SHP77 treated with DMSO at 0.1 percent for 48 hours (cell line): ENCODE measurements around the gene TNNI3K.

ENCODE experiments used
- DNase-seq: peaks from one replicate; lab custom pipeline; 2025; lab: John Stamatoyannopoulos, UW

Gene TNNI3K

DNA sequence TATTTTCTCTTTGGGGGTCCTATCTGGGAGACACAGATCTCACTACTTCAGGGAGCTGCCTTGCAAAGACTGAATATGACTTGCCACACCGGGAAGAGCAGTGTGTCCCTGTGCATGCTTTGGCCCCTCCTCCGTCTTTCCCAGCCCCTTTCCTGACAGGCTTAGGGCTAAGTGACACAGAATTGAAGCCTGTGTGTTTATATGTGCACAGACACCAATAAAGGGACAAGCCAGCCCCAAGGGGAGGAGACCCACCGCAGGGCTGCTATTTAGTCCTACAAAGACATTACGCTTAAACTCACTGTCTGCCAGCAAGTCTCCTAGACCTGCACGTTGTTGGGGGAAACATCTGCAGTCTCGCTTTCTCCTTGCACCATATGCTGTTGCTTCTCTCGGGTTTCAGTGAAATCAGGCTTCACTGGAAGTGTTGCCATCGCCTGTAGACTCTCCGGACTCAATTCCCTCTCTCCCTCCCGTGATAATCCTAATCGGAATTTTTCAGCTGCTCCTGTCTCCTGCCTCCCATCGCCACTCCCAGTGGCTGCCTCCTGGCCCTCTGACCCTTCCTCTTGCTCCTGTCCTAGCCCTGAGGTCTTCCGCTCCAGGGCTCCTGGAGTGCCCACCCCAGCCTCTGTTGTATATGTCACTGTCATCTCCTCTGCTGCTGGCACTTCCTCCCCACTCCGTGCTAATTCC, 335.8 kb downstream of the TNNI3K start:
- peak; percentile 16 for DNase-seq

DNA sequence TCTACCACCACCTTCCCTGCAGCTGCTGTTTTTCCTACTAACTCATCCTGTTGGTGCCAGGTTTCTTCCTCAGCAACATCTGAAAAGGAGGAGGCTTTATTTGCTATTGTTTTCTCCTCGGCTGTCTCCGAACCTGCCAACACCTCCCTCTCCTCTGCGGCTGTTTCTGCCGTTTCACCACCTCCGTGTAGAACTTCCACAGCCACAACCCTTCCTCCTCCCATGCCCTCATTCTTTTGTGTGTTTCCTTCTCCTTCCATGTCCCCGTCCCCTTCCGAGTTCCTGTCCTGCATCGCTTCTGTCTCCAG, 336.3 kb downstream of the TNNI3K start:
- DNase-seq = no peak

DNA sequence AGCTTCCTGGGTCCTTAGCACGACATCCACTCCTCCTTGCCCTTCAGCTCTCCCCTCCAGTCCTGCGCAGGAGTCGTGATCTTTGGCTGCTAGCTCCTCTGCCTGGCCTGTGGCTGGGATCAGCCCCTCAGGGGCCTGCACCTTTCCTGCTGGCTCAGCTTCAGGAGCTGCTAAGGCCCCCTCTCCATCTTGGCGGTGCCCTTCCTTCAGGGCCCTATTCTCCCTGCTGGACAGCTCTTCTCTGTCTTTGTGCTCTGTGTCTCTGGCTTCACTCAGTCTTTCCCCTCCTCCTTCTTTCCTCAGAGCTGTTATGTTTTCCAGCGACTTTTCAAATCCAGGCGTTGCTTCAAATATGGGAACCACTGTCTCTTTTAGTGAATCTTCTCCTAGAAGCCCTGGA, 336.7 kb downstream of the TNNI3K start:
- no peak for DNase-seq

GRCh38 chr1:74578101-74578500, 342.9 kb downstream of the TNNI3K start:
- no peak for DNase-seq

DNA sequence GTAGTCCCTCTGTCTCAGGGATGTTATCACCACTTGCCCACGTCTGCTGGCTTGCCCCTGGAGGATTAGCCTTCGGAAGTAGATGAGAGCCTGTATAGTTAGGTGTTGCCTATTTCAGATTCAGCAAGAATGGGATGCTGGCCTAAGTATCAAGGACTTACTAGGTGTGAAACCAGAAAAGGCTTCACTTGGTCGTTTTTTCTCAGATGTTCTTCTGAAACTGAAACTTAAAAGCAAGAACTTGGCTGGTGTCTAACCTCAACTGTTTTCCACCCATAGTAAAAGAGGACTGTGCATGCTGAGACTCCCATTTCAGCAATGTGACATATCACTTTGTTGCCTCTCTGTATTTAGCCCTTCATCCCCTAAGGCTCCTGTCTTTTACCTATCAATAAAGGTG, 344.2 kb downstream of the TNNI3K start:
- DNase-seq = no peak

GRCh38 chr1:74583397-74583796, 348.2 kb downstream of the TNNI3K start:
- no peak for DNase-seq

- no peak for DNase-seq
These were observed 349.0 kb downstream of the TNNI3K start for GRCh38 chr1:74584185-74584584.

DNA sequence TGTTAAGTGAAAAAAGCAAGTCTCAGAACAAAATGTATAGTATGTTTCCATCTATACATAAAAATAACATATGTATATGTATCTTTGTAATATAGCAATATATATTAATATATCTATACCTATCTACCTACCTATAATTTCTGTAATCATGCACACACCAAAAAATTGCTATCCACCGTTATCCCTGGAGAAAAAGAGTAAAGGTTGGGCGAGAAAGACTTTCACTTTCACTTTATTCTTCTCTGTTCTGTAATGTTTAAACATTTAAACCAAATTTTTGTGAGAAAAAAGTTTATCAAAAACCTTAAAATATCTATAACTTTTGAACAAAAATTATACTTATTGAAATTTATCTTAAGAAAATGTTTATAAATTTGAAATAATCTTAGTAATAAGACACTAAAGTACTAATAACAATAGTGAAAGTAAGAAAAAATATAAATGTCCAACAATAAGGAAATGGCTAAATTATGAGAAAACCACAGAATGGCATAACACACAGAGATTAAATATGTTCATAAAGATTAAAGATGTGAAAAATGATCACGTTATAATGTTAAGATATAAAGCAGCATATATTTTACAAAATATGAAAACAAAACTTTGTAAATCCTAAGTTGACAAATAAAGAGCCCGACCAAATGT, 351.2 kb downstream of the TNNI3K start:
- no peak for DNase-seq

DNA sequence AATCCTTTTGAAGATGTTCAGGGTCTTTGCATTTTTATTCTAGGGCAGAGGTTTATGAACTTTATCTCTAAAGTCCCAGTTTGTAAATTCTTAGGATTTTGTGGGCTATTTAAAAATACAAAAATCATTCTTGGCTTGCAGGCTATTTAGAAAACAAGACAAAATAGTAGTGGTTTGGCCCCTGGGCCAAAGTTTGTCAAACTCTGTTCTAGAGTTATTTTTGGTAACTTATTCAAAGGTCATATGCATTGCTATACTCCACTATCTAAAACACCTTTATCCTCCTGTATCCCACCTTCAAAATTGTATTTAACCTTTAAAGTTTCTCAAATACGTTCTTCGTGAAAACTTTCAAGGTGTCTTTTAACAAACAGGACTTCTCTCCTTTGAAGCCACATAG, 352.7 kb downstream of the TNNI3K start:
- no peak for DNase-seq

GRCh38 chr1:74590288-74590687, 355.1 kb downstream of the TNNI3K start:
- no peak for DNase-seq

DNA sequence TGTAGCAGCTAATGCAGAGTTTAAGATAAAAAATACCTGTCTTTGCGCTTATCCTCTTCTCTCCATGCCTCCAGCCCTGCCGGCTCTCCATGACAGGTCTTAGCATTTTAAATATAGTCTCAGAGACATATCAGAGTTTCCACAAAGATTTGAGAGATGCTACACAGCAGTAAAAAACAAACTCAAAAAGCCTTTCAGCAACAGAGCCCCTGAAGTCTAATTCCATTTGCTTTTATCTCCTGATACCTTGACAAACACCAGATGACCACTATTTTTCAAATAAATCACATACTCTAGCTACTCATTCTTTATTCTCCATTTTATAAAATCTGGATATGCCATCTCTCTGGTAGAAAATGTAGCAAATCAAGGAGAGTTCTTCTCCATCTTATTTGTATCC, 356.8 kb downstream of the TNNI3K start:
- no peak for DNase-seq

DNA sequence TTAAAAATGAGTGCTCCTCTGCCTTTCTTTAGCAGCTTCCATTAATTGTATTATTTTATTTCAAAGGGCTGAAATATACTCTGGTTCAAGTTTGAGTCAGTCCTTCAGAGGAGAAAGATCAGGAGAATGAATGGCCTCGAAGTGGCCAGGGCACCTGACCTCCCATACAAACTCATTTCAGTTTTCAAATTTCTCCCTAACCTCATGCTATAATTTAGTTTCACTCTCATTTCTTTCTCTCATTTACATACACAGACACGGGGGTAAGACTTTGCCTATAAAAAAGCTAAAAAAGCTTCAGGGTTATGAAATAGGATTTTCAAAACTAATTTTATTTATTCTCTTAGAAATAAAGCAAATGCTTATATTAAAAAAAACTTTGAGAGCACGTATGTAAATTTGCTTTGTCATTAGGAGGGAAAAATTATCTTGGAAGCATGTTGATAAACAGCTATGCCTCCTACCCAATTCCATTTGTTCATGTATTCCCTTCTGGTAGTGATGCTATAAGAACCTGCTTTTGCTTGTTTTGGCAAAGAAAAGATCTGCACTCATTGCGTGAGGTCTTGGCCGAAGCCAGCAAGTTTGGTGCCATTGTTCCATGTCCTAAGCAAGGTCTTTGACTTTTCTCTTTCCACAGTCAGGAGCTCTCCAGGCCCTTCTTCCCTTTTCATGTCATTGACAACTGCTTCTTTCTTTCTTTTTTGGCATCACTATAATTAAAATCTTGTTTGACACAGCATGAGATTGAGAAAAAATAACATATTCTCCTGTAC, 357.6 kb downstream of the TNNI3K start:
- DNase-seq = no peak
